Smooth muscle cell (in vitro differentiated cells): Measurements from ENCODE around the gene ACSS1. TPM values are rescaled to one million over a fixed set of nuclear protein-coding genes. Genes with fewer than 3 reads are reported as not detected.
A peak's percentile ranks its signal among the peaks of the same experiment; 100 is the strongest.

Source experiments
- DNase-seq: peaks from one replicate; lab custom pipeline; 2025; ENCODE audit not compliant: unreplicated experiment; lab: John Stamatoyannopoulos, UW
- H2AFZ ChIP-seq: fragments of 200-600 bp; sonication (generic); 2 replicates; pipeline ENCODE4 v1.6.0; 2016; ENCODE audit warnings: antibody characterized with exemption, low read depth, mild to moderate bottlenecking
- H3F3A ChIP-seq: fragments of 200-600 bp; sonication (generic); 2 replicates; pipeline ENCODE4 v1.6.0; 2017; ENCODE audit warnings: antibody characterized with exemption, low read depth
- H3K27ac ChIP-seq: fragments of 200-600 bp; sonication (generic); 2 replicates; pipeline ENCODE4 v1.5.1; 2016; ENCODE audit warnings: low read depth, mild to moderate bottlenecking
- H3K27me3 ChIP-seq: fragments of 200-600 bp; sonication (generic); 2 replicates; pipeline ENCODE4 v1.6.1; 2016; ENCODE audit warnings: low read depth, mild to moderate bottlenecking
- H3K36me3 ChIP-seq: fragments of 200-600 bp; sonication (generic); 2 replicates; pipeline ENCODE4 v1.5.1; 2016; ENCODE audit warnings: low read depth
- H3K4me1 ChIP-seq: fragments of 200-600 bp; sonication (generic); 2 replicates; pipeline ENCODE4 v1.5.1; 2016; ENCODE audit warnings: low read depth
- H3K4me2 ChIP-seq: fragments of 200-600 bp; sonication (generic); 2 replicates; pipeline ENCODE4 v1.6.0; 2016; ENCODE audit warnings: mild to moderate bottlenecking
- H3K4me3 ChIP-seq: fragments of 200-600 bp; sonication (generic); 2 replicates; pipeline ENCODE4 v1.5.1; 2016; ENCODE audit warnings: mild to moderate bottlenecking
- H3K79me2 ChIP-seq: fragments of 200-600 bp; sonication (generic); 2 replicates; pipeline ENCODE4 v1.6.0; 2016; ENCODE audit warnings: low read depth, mild to moderate bottlenecking
- H3K9ac ChIP-seq: fragments of 200-600 bp; sonication (generic); 2 replicates; pipeline ENCODE4 v1.6.0; 2016; ENCODE audit warnings: low read depth
- H3K9me3 ChIP-seq: fragments of 200-600 bp; sonication (generic); replicated peaks from 2 replicates; pipeline ENCODE4 v1.5.1; 2016; ENCODE audit warnings: low read depth
- H4K20me1 ChIP-seq: fragments of 200-600 bp; sonication (generic); 2 replicates; pipeline ENCODE4 v1.6.0; 2016; ENCODE audit warnings: low read depth
- CTCF ChIP-seq: fragments of 200-600 bp; sonication (generic); IDR thresholded peaks from 2 replicates; pipeline ENCODE4 v1.5.1; 2017; ENCODE audit warnings: borderline replicate concordance, mild to moderate bottlenecking, antibody characterized with exemption; ENCODE audit not compliant: insufficient read depth, poor library complexity, severe bottlenecking
- WGBS: methylation state at CpG from one replicate; pipeline ENCODE4 v1.1.7; 2016; ENCODE audit warnings: low lambda C conversion rate; 5-methylcytosine and 5-hydroxymethylcytosine counted together
- polyA plus RNA-seq: library from polyadenylated mRNA; unstranded; fragments of >200 nt; fragmentation: Nextera tagmentation; extraction: Ambion mirVana; gene quantifications from 2 replicates; pipeline ENCODE4 v1.2.1, GENCODE V29; 2016
- total RNA-seq: library from RNA; depleted of rRNA; stranded (reverse); fragments of >200 nt; gene quantifications from 2 replicates; pipeline ENCODE4 v1.2.3, GENCODE V29; 2014

The ACSS1 gene
- total and polyA plus RNA-seq, 2 experiments from 2014 or later: 2.4 to 2.8 TPM

- Histone ChIP-seq H3K36me3 (no peaks in the 10 kb centered on the region), H3K4me3 (no peak overlapping the region), H3K9me3 (no peaks in the 10 kb centered on the region), H3K9ac (no peak overlapping the region), H3K4me2 (no peak overlapping the region), H3K79me2 (no peaks in the 10 kb centered on the region), H3K27ac (no peak overlapping the region), H2AFZ (no peak overlapping the region), H3K27me3 (peaks cover 85% of the 10 kb centered on the region), H3F3A (no peaks in the 10 kb centered on the region), H4K20me1 (no peaks in the 10 kb centered on the region), H3K4me1 (peaks cover 5% of the 10 kb centered on the region)
- 77% methylated on average over 10 of the region's 10 CpGs for WGBS
- DNase-seq: no peak
- no peak for TF ChIP-seq CTCF
Observed at GRCh38 chr20:25085756-25086495, 28.0 kb upstream of the ACSS1 start.

- no peak for TF ChIP-seq CTCF
- no peaks in the 10 kb centered on the region for H3K79me2 ChIP-seq
- no peaks in the 10 kb centered on the region for H3K36me3 ChIP-seq
- no peak overlapping the region for H3K4me3 ChIP-seq
- H3K27me3 ChIP-seq: peaks cover 88% of the 10 kb centered on the region
- H3F3A ChIP-seq: no peaks in the 10 kb centered on the region
- H3K9me3 ChIP-seq: no peaks in the 10 kb centered on the region
- H2AFZ ChIP-seq: no peak overlapping the region
- H3K4me1 ChIP-seq: peaks cover 5% of the 10 kb centered on the region
- H4K20me1 ChIP-seq: no peaks in the 10 kb centered on the region
- DNase-seq: no peak
- H3K4me2 ChIP-seq: no peak overlapping the region
- H3K9ac ChIP-seq: no peak overlapping the region
- 13% methylated on average over 36 of the region's 36 CpGs for WGBS
- H3K27ac ChIP-seq: no peak overlapping the region
Observed at GRCh38 chr20:25084626-25085187, 26.8 kb upstream of the ACSS1 start.

GRCh38 chr20:25083773-25084625 lies 26.1 kb upstream of the ACSS1 start:
- peaks cover 90% of the 10 kb centered on the region for H3K27me3 ChIP-seq
- 13% methylated on average over 51 of the region's 54 CpGs for WGBS
- no peaks in the 10 kb centered on the region for H3K79me2 ChIP-seq
- peak; percentile 33 for TF ChIP-seq CTCF
- H3K36me3 ChIP-seq: no peaks in the 10 kb centered on the region
- H3K27ac ChIP-seq: no peak overlapping the region
- H2AFZ ChIP-seq: no peak overlapping the region
- H3K9ac ChIP-seq: no peak overlapping the region
- peaks cover 5% of the 10 kb centered on the region for H3K4me1 ChIP-seq
- no peak for DNase-seq
- no peaks in the 10 kb centered on the region for H4K20me1 ChIP-seq
- no peak overlapping the region for H3K4me2 ChIP-seq
- no peak overlapping the region for H3K4me3 ChIP-seq
- H3K9me3 ChIP-seq: no peaks in the 10 kb centered on the region
- no peaks in the 10 kb centered on the region for H3F3A ChIP-seq
